K562 (cell line): ENCODE results near the gene IREB2. TPM values are rescaled to one million over a fixed set of nuclear protein-coding genes. Genes with fewer than 3 reads are reported as not detected.

ENCODE experiments used
- FOXA3 ChIP-seq, 2 experiments: fragments of 450-650 bp in 1 of 2; sonication (generic) in 1 of 2; formaldehyde crosslinking; IDR thresholded peaks in 1 of 2; conservative IDR thresholded peaks in 1 of 2; 2 replicates each; pipeline versions ENCODE4 v1.4.0 to v1.8.0; 2020 to 2022; ENCODE audit warnings: mild to moderate bottlenecking in 2 of 2, missing genetic modification reagents in 1 of 2
- KDM1A ChIP-seq, 2 experiments: fragments of 450-650 bp; IDR thresholded peaks; 2 replicates each; pipeline ENCODE4 v1.6.1; 2016; ENCODE audit warnings: mild to moderate bottlenecking in 2 of 2
- MTA2 ChIP-seq: fragments of 450-650 bp; IDR thresholded peaks from 2 replicates; pipeline ENCODE4 v1.6.1; 2016; ENCODE audit warnings: low read depth
- PBX2 ChIP-seq, 2 experiments: IDR thresholded peaks in 1 of 2; conservative IDR thresholded peaks in 1 of 2; 2 replicates each; pipeline ENCODE4 v1.6.1; 2016; ENCODE audit warnings: low read depth in 2 of 2, mild to moderate bottlenecking in 1 of 2, missing compliant biosample characterization in 1 of 2, missing genetic modification characterization in 1 of 2, moderate library complexity in 1 of 2
- PRMT5 ChIP-seq: sonication (generic); formaldehyde crosslinking; IDR thresholded peaks from 2 replicates; pipeline ENCODE4 v1.5.0; 2020; ENCODE audit warnings: missing genetic modification reagents
- RBBP5 ChIP-seq: fragments of 200-600 bp; sonication (generic); IDR thresholded peaks from 2 replicates; pipeline ENCODE4 v1.6.1; 2012; ENCODE audit warnings: borderline replicate concordance, mild to moderate bottlenecking, low read length, control low read depth, inconsistent platforms; ENCODE audit not compliant: insufficient read depth, poor library complexity, severe bottlenecking
- RCOR1 ChIP-seq, 2 experiments: IDR thresholded peaks; 2 replicates each; pipeline ENCODE4 v1.6.1; 2012; ENCODE audit warnings: low read depth in 2 of 2, low read length in 2 of 2, borderline replicate concordance in 1 of 2, improper control_type of control experiment in 1 of 2
- TGIF2 ChIP-seq: sonication (generic); formaldehyde crosslinking; IDR thresholded peaks from 2 replicates; pipeline ENCODE4 v1.8.1; 2022; ENCODE audit warnings: mild to moderate bottlenecking, missing genetic modification reagents, moderate library complexity
- ZBTB8A ChIP-seq: fragments of 450-650 bp; IDR thresholded peaks from 2 replicates; pipeline ENCODE4 v1.6.1; 2018; ENCODE audit warnings: mild to moderate bottlenecking, moderate library complexity; ENCODE audit not compliant: partially characterized antibody
- ZNF165 ChIP-seq: fragments of 250-450 bp; sonication (Bioruptor Pico); IDR thresholded peaks from 2 replicates; pipeline ENCODE4 v1.4.0; 2020; ENCODE audit warnings: borderline replicate concordance
- ZNF696 ChIP-seq: fragments of 250-450 bp; sonication (Bioruptor Pico); conservative IDR thresholded peaks from 2 replicates; pipeline ENCODE4 v1.4.0; 2020; ENCODE audit warnings: mild to moderate bottlenecking, moderate library complexity
- polyA plus RNA-seq, 8 experiments: library from polyadenylated mRNA; depleted of rRNA in 4 of 8; stranded (reverse) in 5 of 8; unstranded in 3 of 8; fragments of >200 nt; fragmentation: Nextera tagmentation in 2 of 8; fragmentation: Illumina TruSeq in 1 of 8; extraction: Ambion mirVana in 2 of 8; extraction: Trizol in 1 of 8; gene quantifications; 2 replicates each; pipeline versions ENCODE4 v1.2.1 to v1.2.3, GENCODE V29; 2011 to 2014; ENCODE audit warnings: inconsistent platforms in 1 of 8, missing spikeins in 1 of 8
- total RNA-seq, 7 experiments: library from RNA; depleted of rRNA in 6 of 7; stranded (reverse); fragments of >200 nt in 6 of 7; fragmentation: Illumina TruSeq in 2 of 7; extraction: Trizol in 2 of 7; gene quantifications; 2 replicates each; pipeline versions ENCODE4 v1.2.1 to v1.2.3, GENCODE V29; 2011 to 2021; ENCODE audit warnings: low replicate concordance in 1 of 7

IREB2 gene
- total and polyA plus RNA-seq, 9 of the 15 experiments (the other 6 are each of a cell fraction or from before 2014, with no cell fraction given), result 16.8 to 61.7 (median 34.0) TPM

GRCh38 chr15:78429477-78429876, 8.5 kb upstream of the IREB2 start (continued):
- no peak for TF ChIP-seq RBBP5
- TF ChIP-seq ZBTB8A, result no peak
- no peak for TF ChIP-seq ZNF696 (CRISPR knock-in tag)
- no peak for TF ChIP-seq FOXA3 (CRISPR knock-in tag; conservative IDR thresholded peaks at IDR 0.05 in 1 of 2, IDR thresholded peaks at IDR 0.05 in 1 of 2)
- no peak for TF ChIP-seq MTA2
- TF ChIP-seq PBX2 (CRISPR knock-in tag; IDR thresholded peaks at IDR 0.05; ENCODE audit: low read depth), result no peak
- TF ChIP-seq PBX2 (tag; conservative IDR thresholded peaks at IDR 0.05; ENCODE audit: low read depth), result no peak
- TF ChIP-seq PRMT5 (CRISPR knock-in tag), result no peak
- TF ChIP-seq RCOR1 (IDR thresholded peaks at IDR 0.05; ENCODE audit: borderline replicate concordance in 1 of 2, low read depth in 2 of 2, low read length in 2 of 2), result no peak
- no peak for TF ChIP-seq ZNF165 (CRISPR knock-in tag)
- TF ChIP-seq KDM1A (IDR thresholded peaks at IDR 0.05), result no peak
- no peak for TF ChIP-seq TGIF2 (CRISPR knock-in tag)
